HepG2 (cell line): ENCODE results near the gene C19orf33. TPM values are rescaled to one million over a fixed set of nuclear protein-coding genes. Genes with fewer than 3 reads are reported as not detected.

ENCODE experiments used
- ATAC-seq: fragments of 200-7000 bp; cut with Tn5 transposase; 3 replicates; pipeline ENCODE4 v1.9.1; 2020; ENCODE audit warnings: mild to moderate bottlenecking, moderate library complexity
- BruUV-seq: library from RNA; stranded (reverse); fragments of 400-500 nt; replicated peaks from 2 replicates; lab custom pipeline; 2021; lab: Mats Ljungman, UMichigan
- CTCF ChIA-PET: fragments of 300-600 bp; formaldehyde crosslinking; extraction: SDS; loops from one replicate; lab custom pipeline; 2021; ENCODE audit warnings: low total read pairs, inconsistent platforms, low intra/inter-chr PET ratio; lab: Yijun Ruan, JAX
- POLR2A ChIA-PET: fragments of 350-600 bp; sonication (Branson Sonifier 250); formaldehyde crosslinking; loops from one replicate; lab custom pipeline; 2020; ENCODE audit warnings: antibody characterized with exemption, inconsistent platforms; lab: Yijun Ruan, JAX
- DNase-seq: peaks from one replicate; pipeline ENCODE4 v3.0.0-alpha.2; 2015; ENCODE audit warnings: low spot score
- FAIRE-seq: peaks from 3 replicates; lab custom pipeline; 2011; peaks lifted over from hg19 to GRCh38; lab: Jason Lieb, UNC
- H2AFZ ChIP-seq: one replicate; pipeline ENCODE4 v1.6.1; 2011; ENCODE audit warnings: low read length, inconsistent platforms
- H3K27ac ChIP-seq: fragments of 300-600 bp; 3 replicates; pipeline ENCODE4 v1.8.0; 2011; ENCODE audit warnings: mixed run types, mild to moderate bottlenecking, mixed read lengths, low read length, inconsistent platforms; ENCODE audit not compliant: insufficient read depth; ENCODE audit errors: extremely low read length
- H3K27me3 ChIP-seq, 2 experiments: fragments of 200-600 bp in 1 of 2; 2 replicates in 1 of 2; 3 replicates in 1 of 2; pipeline versions ENCODE4 v1.6.0 to v1.8.0; 2011; ENCODE audit warnings: low read length in 2 of 2, mild to moderate bottlenecking in 2 of 2, moderate library complexity in 2 of 2, inconsistent platforms in 1 of 2; ENCODE audit not compliant: insufficient read depth in 2 of 2, control insufficient read depth in 1 of 2
- H3K36me3 ChIP-seq, 2 experiments: fragments of 200-600 bp in 1 of 2; replicated peaks in 1 of 2; 2 replicates in 1 of 2; 3 replicates in 1 of 2; pipeline versions ENCODE4 v1.5.1 to v1.8.0; 2011; ENCODE audit warnings: low read length in 2 of 2, inconsistent platforms in 1 of 2; ENCODE audit not compliant: insufficient read depth in 2 of 2, control insufficient read depth in 1 of 2
- H3K4me1 ChIP-seq: 2 replicates; pipeline ENCODE4 v1.5.1; 2012; ENCODE audit warnings: low read length, inconsistent platforms; ENCODE audit not compliant: insufficient read depth
- H3K4me2 ChIP-seq: 2 replicates; pipeline ENCODE4 v1.6.0; 2011; ENCODE audit warnings: low read depth, low read length, inconsistent platforms
- H3K4me3 ChIP-seq, 3 experiments: fragments of 200-600 bp in 1 of 3; sonication (generic), shearing (Covaris generic) in 1 of 3; replicated peaks in 1 of 3; 2 replicates each; pipeline ENCODE4 v1.5.1; 2011 to 2016; ENCODE audit warnings: low read length in 3 of 3, inconsistent platforms in 2 of 3, low read depth in 2 of 3, mild to moderate bottlenecking in 2 of 3, control low read depth in 1 of 3, mixed read lengths in 1 of 3; ENCODE audit not compliant: insufficient read depth in 1 of 3
- H3K79me2 ChIP-seq: one replicate; pipeline ENCODE4 v1.6.1; 2011; ENCODE audit warnings: low read length, inconsistent platforms; ENCODE audit not compliant: insufficient read depth
- H3K9ac ChIP-seq: 2 replicates; pipeline ENCODE4 v1.6.0; 2011; ENCODE audit warnings: mild to moderate bottlenecking, low read depth, low read length, inconsistent platforms; ENCODE audit not compliant: insufficient read depth
- H3K9me3 ChIP-seq: 2 replicates; pipeline ENCODE4 v1.5.1; 2012; ENCODE audit warnings: mild to moderate bottlenecking, low read length
- H4K20me1 ChIP-seq: 2 replicates; pipeline ENCODE4 v1.6.0; 2011; ENCODE audit warnings: inconsistent platforms, mild to moderate bottlenecking, low read length, moderate library complexity; ENCODE audit not compliant: insufficient read depth
- FOXA3 ChIP-seq: IDR thresholded peaks from 2 replicates; pipeline ENCODE4 v1.6.1; 2016; ENCODE audit warnings: missing genetic modification reagents, missing compliant biosample characterization
- KLF15 ChIP-seq: sonication (generic); formaldehyde crosslinking; IDR thresholded peaks from 2 replicates; pipeline ENCODE4 v1.8.1; 2023; ENCODE audit warnings: borderline replicate concordance, mild to moderate bottlenecking, inconsistent platforms, missing genetic modification reagents, mixed read lengths
- NCOA1 ChIP-seq: sonication (generic); formaldehyde crosslinking; IDR thresholded peaks from 2 replicates; pipeline ENCODE4 v1.9.0; 2021; ENCODE audit warnings: missing genetic modification reagents
- ZMYM2 ChIP-seq: sonication (generic); formaldehyde crosslinking; IDR thresholded peaks from 2 replicates; pipeline ENCODE4 v1.8.0; 2022; ENCODE audit warnings: mild to moderate bottlenecking, missing genetic modification reagents
- ZNF205 ChIP-seq: IDR thresholded peaks from 2 replicates; pipeline ENCODE4 v1.6.1; 2018; ENCODE audit warnings: missing biosample characterization, missing genetic modification reagents
- ZNF30 ChIP-seq: sonication (generic); formaldehyde crosslinking; IDR thresholded peaks from 2 replicates; pipeline ENCODE4 v1.5.0; 2020; ENCODE audit warnings: mild to moderate bottlenecking, missing genetic modification reagents
- ZNF383 ChIP-seq: sonication (generic); formaldehyde crosslinking; IDR thresholded peaks from 2 replicates; pipeline ENCODE4 v1.4.0; 2020; ENCODE audit warnings: missing genetic modification reagents, mild to moderate bottlenecking, borderline replicate concordance
- ZNF44 ChIP-seq: sonication (generic); formaldehyde crosslinking; IDR thresholded peaks from 2 replicates; pipeline ENCODE4 v1.5.1; 2020; ENCODE audit warnings: mild to moderate bottlenecking, missing genetic modification reagents
- ZNF501 ChIP-seq: sonication (generic); formaldehyde crosslinking; IDR thresholded peaks from 2 replicates; pipeline ENCODE4 v1.5.1; 2020; ENCODE audit warnings: mild to moderate bottlenecking, moderate library complexity, missing genetic modification reagents
- ZNF530 ChIP-seq: sonication (generic); formaldehyde crosslinking; IDR thresholded peaks from 2 replicates; pipeline ENCODE4 v1.5.0; 2020; ENCODE audit warnings: low read depth, mild to moderate bottlenecking, missing genetic modification reagents
- WGBS: methylation state at CpG from one replicate; pipeline ENCODE4 v1.1.6; 2017; ENCODE audit warnings: low lambda C conversion rate; 5-methylcytosine and 5-hydroxymethylcytosine counted together
- in situ Hi-C: cut with HindIII; loops from 2 replicates; pipeline ENCODE4 v1.10.0; 2017; ENCODE audit warnings: low pct_unique_long_range_greater_than_20kb; ENCODE audit not compliant: extremely low pct_ligation_motif_present
- intact Hi-C: fragments of 100-400 bp; cut with micrococcal nuclease; formaldehyde crosslinking; loops from one replicate; pipeline ENCODE4 v1.10.0; 2022; ENCODE audit not compliant: unreplicated experiment
- polyA plus RNA-seq, 8 experiments: library from polyadenylated mRNA; depleted of rRNA in 3 of 8; stranded (reverse) in 7 of 8; unstranded in 1 of 8; fragments of >200 nt; fragmentation: Illumina TruSeq in 4 of 8; extraction: Trizol in 4 of 8; gene quantifications; 2 replicates each; pipeline versions ENCODE4 v1.2.1 to v1.2.3, GENCODE V29; 2011 to 2016; ENCODE audit warnings: low read depth in 4 of 8, missing spikeins in 1 of 8, mixed read lengths in 1 of 8; ENCODE audit not compliant: insufficient read depth in 1 of 8
- total RNA-seq, 5 experiments: library from RNA; depleted of rRNA; stranded (reverse); fragments of >200 nt; fragmentation: Illumina TruSeq; extraction: Trizol; gene quantifications; 2 replicates each; pipeline ENCODE4 v1.2.3, GENCODE V29; 2016; ENCODE audit warnings: low read depth in 1 of 5

Gene C19orf33
- total and polyA plus RNA-seq, 2 of the 13 experiments (the other 11 are each of a cell fraction or from before 2014, with no cell fraction given), result 2.5 to 3.3 TPM

DNA sequence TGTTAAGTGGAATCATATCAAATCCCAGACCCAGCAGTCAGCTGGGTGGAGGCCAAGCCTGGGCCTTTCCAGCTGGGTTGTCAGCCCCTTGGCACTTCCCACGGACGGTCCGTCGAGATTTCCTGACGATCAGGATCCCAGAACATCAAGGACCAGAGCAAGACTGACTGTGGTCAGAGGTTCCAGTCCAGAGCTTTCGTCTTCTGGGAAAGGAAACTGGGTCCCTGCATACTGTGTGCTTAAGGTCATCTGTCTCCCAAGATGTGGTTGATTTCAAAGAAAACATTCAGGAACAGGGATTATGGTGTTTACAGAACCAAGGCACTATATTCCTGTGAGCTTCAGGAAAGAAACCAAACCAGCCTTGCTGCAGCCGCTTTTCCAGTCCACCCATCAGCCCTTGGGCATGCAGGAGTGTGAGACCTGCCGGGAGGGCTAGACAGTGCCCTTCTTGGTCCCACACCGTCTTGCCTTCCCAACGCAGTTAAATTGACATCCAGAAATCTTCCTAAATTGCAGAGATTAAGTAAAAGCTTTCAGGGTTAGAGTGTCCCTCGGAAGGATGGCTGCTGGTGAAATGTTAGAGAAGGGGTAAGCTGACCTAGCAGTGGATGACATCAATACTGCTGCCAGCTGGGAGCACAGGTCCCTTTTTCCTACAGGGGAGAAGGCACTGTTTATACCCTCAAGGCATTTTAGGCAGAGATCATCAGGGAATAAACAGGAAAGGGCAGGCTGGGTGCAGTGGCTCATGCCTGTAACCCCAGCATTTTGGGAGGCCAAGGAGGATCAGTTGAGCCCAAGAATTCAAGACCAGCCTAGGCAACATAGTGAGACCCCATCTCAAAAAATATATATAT, 5.0 kb upstream of the C19orf33 start:
- peak overlapping the region; percentile 18; the same call in 1 of the 2 replicates for H3K4me2 ChIP-seq
- no peak for ATAC-seq
- H3K27ac ChIP-seq, result no peak overlapping the region
- H4K20me1 ChIP-seq, result no peaks in the 10 kb centered on the region
- no TSS peak for BruUV-seq
- FAIRE-seq, result no peak
- peak overlapping the region; percentile 5 for H2AFZ ChIP-seq
- no peak overlapping the region for H3K9ac ChIP-seq
- H3K9me3 ChIP-seq, result no peaks in the 10 kb centered on the region
- 14% methylated on average over 10 of the region's 11 CpGs for WGBS
- H3K36me3 ChIP-seq, result no peaks in the 10 kb centered on the region
- no peaks in the 10 kb centered on the region for H3K79me2 ChIP-seq
- intact Hi-C loops, result no loop called here
- no peak overlapping the region for H3K4me3 ChIP-seq
- ChIA-PET CTCF (no interaction called here), POLR2A (no interaction called here)
- DNase-seq, result no peak
- in situ Hi-C loops, result no loop called here
- H3K4me1 ChIP-seq, result peaks cover 40% of the 10 kb centered on the region
- peaks cover 0 to 16% of the 10 kb centered on the region in 2 experiments; a peak in 4 of 5 replicates for H3K27me3 ChIP-seq
- no peak for TF ChIP-seq ZNF205 (CRISPR knock-in tag)
- TF ChIP-seq KLF15, result no peak
- TF ChIP-seq ZNF44 (CRISPR knock-in tag), result no peak
- TF ChIP-seq ZMYM2 (CRISPR knock-in tag), result no peak
- no peak for TF ChIP-seq ZNF383
- TF ChIP-seq NCOA1, result no peak
- TF ChIP-seq FOXA3 (CRISPR knock-in tag), result no peak
- TF ChIP-seq ZNF530 (CRISPR knock-in tag), result no peak
- no peak for TF ChIP-seq ZNF30 (CRISPR knock-in tag)
- TF ChIP-seq ZNF501, result no peak
